ENCODE data around the gene CFAP251.

GRCh38 chr12:121925358-121925695 lies 6.9 kb downstream of the CFAP251 start:
- TF ChIP-seq CTCF (IDR thresholded peaks at IDR 0.05) (no peak), POLR2A (IDR thresholded peaks at IDR 0.05) (no peak)
